Smooth muscle cell (in vitro differentiated cells): Measurements from ENCODE around the gene PLCB2. TPM values are rescaled to one million over a fixed set of nuclear protein-coding genes. Genes with fewer than 3 reads are reported as not detected.

Experiments
- DNase-seq: peaks from one replicate; lab custom pipeline; 2025; ENCODE audit not compliant: unreplicated experiment; lab: John Stamatoyannopoulos, UW
- H2AFZ ChIP-seq: fragments of 200-600 bp; sonication (generic); 2 replicates; pipeline ENCODE4 v1.6.0; 2016; ENCODE audit warnings: antibody characterized with exemption, low read depth, mild to moderate bottlenecking
- H3F3A ChIP-seq: fragments of 200-600 bp; sonication (generic); 2 replicates; pipeline ENCODE4 v1.6.0; 2017; ENCODE audit warnings: antibody characterized with exemption, low read depth
- H3K27ac ChIP-seq: fragments of 200-600 bp; sonication (generic); 2 replicates; pipeline ENCODE4 v1.5.1; 2016; ENCODE audit warnings: low read depth, mild to moderate bottlenecking
- H3K27me3 ChIP-seq: fragments of 200-600 bp; sonication (generic); 2 replicates; pipeline ENCODE4 v1.6.1; 2016; ENCODE audit warnings: low read depth, mild to moderate bottlenecking
- H3K36me3 ChIP-seq: fragments of 200-600 bp; sonication (generic); 2 replicates; pipeline ENCODE4 v1.5.1; 2016; ENCODE audit warnings: low read depth
- H3K4me1 ChIP-seq: fragments of 200-600 bp; sonication (generic); 2 replicates; pipeline ENCODE4 v1.5.1; 2016; ENCODE audit warnings: low read depth
- H3K4me2 ChIP-seq: fragments of 200-600 bp; sonication (generic); 2 replicates; pipeline ENCODE4 v1.6.0; 2016; ENCODE audit warnings: mild to moderate bottlenecking
- H3K4me3 ChIP-seq: fragments of 200-600 bp; sonication (generic); 2 replicates; pipeline ENCODE4 v1.5.1; 2016; ENCODE audit warnings: mild to moderate bottlenecking
- H3K79me2 ChIP-seq: fragments of 200-600 bp; sonication (generic); 2 replicates; pipeline ENCODE4 v1.6.0; 2016; ENCODE audit warnings: low read depth, mild to moderate bottlenecking
- H3K9ac ChIP-seq: fragments of 200-600 bp; sonication (generic); 2 replicates; pipeline ENCODE4 v1.6.0; 2016; ENCODE audit warnings: low read depth
- H3K9me3 ChIP-seq: fragments of 200-600 bp; sonication (generic); replicated peaks from 2 replicates; pipeline ENCODE4 v1.5.1; 2016; ENCODE audit warnings: low read depth
- H4K20me1 ChIP-seq: fragments of 200-600 bp; sonication (generic); 2 replicates; pipeline ENCODE4 v1.6.0; 2016; ENCODE audit warnings: low read depth
- CTCF ChIP-seq: fragments of 200-600 bp; sonication (generic); IDR thresholded peaks from 2 replicates; pipeline ENCODE4 v1.5.1; 2017; ENCODE audit warnings: borderline replicate concordance, mild to moderate bottlenecking, antibody characterized with exemption; ENCODE audit not compliant: insufficient read depth, poor library complexity, severe bottlenecking
- WGBS: methylation state at CpG from one replicate; pipeline ENCODE4 v1.1.7; 2016; ENCODE audit warnings: low lambda C conversion rate; 5-methylcytosine and 5-hydroxymethylcytosine counted together
- polyA plus RNA-seq: library from polyadenylated mRNA; unstranded; fragments of >200 nt; fragmentation: Nextera tagmentation; extraction: Ambion mirVana; gene quantifications from 2 replicates; pipeline ENCODE4 v1.2.1, GENCODE V29; 2016
- total RNA-seq: library from RNA; depleted of rRNA; stranded (reverse); fragments of >200 nt; gene quantifications from 2 replicates; pipeline ENCODE4 v1.2.3, GENCODE V29; 2014

The PLCB2 gene
- total and polyA plus RNA-seq, 2 experiments from 2014 or later, result 1.5 TPM; not detected in 1

- Histone ChIP-seq H3K27ac (no peak overlapping the region), H3K9ac (no peak overlapping the region), H3K4me3 (no peak overlapping the region), H3K27me3 (no peaks in the 10 kb centered on the region), H3K36me3 (no peaks in the 10 kb centered on the region), H4K20me1 (no peaks in the 10 kb centered on the region), H3K9me3 (no peaks in the 10 kb centered on the region), H3K4me1 (no peaks in the 10 kb centered on the region), H3K79me2 (no peaks in the 10 kb centered on the region), H3K4me2 (no peak overlapping the region), H2AFZ (no peak overlapping the region), H3F3A (no peaks in the 10 kb centered on the region)
- WGBS, result 91% methylated on average over 8 of the region's 10 CpGs
- no peak for DNase-seq
- TF ChIP-seq CTCF, result no peak
These were observed 42.4 kb downstream of the PLCB2 start for GRCh38 chr15:40265355-40265754.

- DNase-seq, result no peak
- TF ChIP-seq CTCF, result no peak
- Histone ChIP-seq H3K27ac (no peak overlapping the region), H3K4me3 (no peak overlapping the region), H3K27me3 (no peaks in the 10 kb centered on the region), H4K20me1 (no peaks in the 10 kb centered on the region), H3K9me3 (no peaks in the 10 kb centered on the region), H3K4me2 (no peak overlapping the region), H3K4me1 (no peaks in the 10 kb centered on the region), H3F3A (no peaks in the 10 kb centered on the region), H2AFZ (no peak overlapping the region), H3K79me2 (no peaks in the 10 kb centered on the region), H3K9ac (no peak overlapping the region), H3K36me3 (no peaks in the 10 kb centered on the region)
- WGBS, result 90% methylated on average over 16 of the region's 16 CpGs
These were observed 43.2 kb downstream of the PLCB2 start for GRCh38 chr15:40264321-40265153.

GRCh38 chr15:40263024-40263754 is 44.5 kb downstream of the PLCB2 start:
- Histone ChIP-seq H3K79me2 (no peaks in the 10 kb centered on the region), H3K4me2 (no peak overlapping the region), H3K4me1 (no peaks in the 10 kb centered on the region), H3F3A (no peaks in the 10 kb centered on the region), H3K9ac (no peak overlapping the region), H2AFZ (no peak overlapping the region), H3K27ac (no peak overlapping the region), H3K9me3 (no peaks in the 10 kb centered on the region), H3K27me3 (no peaks in the 10 kb centered on the region), H3K36me3 (no peaks in the 10 kb centered on the region), H3K4me3 (no peak overlapping the region), H4K20me1 (no peaks in the 10 kb centered on the region)
- TF ChIP-seq CTCF, result no peak
- DNase-seq, result no peak
- 77% methylated on average over 12 of the region's 12 CpGs for WGBS
